Lower lobe of right lung (tissue), 2 donors: ENCODE data around the gene RAB3B. TPM values are rescaled to one million over a fixed set of nuclear protein-coding genes. Genes with fewer than 3 reads are reported as not detected.

Experiments
- ATAC-seq, 2 donors: fragments of 200-7000 bp; cut with Tn5 transposase; one replicate each; pipeline ENCODE4 v1.9.1; 2020 to 2022; ENCODE audit warnings: mild to moderate bottlenecking in 2 of 2, moderate library complexity in 2 of 2
- DNase-seq: peaks from one replicate; pipeline ENCODE4 v3.0.0-alpha.2; 2020
- H3K27ac ChIP-seq: fragments of 200-600 bp; one replicate; pipeline ENCODE4 v1.8.0; 2022
- H3K27me3 ChIP-seq: fragments of 200-600 bp; one replicate; pipeline ENCODE4 v1.8.0; 2022; ENCODE audit warnings: low read depth
- H3K36me3 ChIP-seq: fragments of 200-600 bp; one replicate; pipeline ENCODE4 v1.8.0; 2022; ENCODE audit warnings: mild to moderate bottlenecking
- H3K4me1 ChIP-seq: fragments of 200-600 bp; one replicate; pipeline ENCODE4 v1.8.0; 2022
- H3K4me3 ChIP-seq: fragments of 200-600 bp; one replicate; pipeline ENCODE4 v1.8.0; 2022; ENCODE audit warnings: mild to moderate bottlenecking
- H3K9me3 ChIP-seq: fragments of 200-600 bp; one replicate; pipeline ENCODE4 v1.8.0; 2022
- intact Hi-C: fragments of 100-400 bp; cut with DNase I; formaldehyde crosslinking; loops from one replicate; pipeline ENCODE4 v1.11.0; 2022
- total RNA-seq: library from RNA; stranded (reverse); fragmentation: NEBNext Ultra II Directional; extraction: Animal tissue kit (Norgen Biotek cat#: 25700); gene quantifications from one replicate; pipeline ENCODE4 v1.2.1, GENCODE V29; 2021
- TF ChIP-seq, protein P1 (sequence below): fragments of 200-600 bp; IDR thresholded peaks from one replicate; pipeline ENCODE4 v1.8.0; 2022; ENCODE audit warnings: antibody characterized with exemption, mild to moderate bottlenecking
- donor health status: DM: no; HTN: yes; CAD: no; lungs with severe emphysema.

Gene RAB3B
- total RNA-seq, 1 donor from 2014 or later: 0.06 TPM

DNA sequence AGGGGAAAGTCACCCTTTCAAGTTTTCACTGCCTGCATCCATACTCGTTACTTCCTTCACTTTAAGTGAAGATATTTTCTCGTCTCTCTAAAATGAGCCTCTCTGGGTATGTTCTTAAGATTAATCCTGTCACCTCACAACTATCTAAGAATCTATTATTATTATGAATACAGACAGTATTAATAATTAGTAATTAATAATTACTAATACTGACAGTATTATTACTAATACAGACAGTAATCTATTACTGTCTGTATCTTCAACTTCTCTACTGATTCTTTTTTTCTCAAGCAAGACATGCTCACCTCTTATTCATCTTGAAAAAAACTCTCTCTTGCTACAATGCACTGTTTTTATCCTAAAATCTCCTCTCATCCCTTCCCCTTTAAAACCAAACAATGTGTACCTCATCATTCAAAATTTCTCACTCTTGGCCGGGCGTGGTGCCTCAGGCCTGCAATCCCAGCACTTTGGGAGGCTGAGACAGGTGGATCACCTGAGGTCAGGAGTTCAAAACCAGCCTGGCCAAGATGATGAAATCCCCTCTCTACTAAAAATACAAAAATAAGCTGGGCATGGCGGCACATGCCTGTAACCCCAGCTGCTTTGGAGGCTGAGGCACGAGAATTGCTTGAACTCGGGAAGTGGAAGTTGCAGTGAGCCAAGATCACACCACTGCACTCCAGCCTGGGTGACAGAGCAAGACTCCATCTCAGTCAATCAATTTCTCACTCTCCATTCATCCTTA, 119.7 kb downstream of the RAB3B start:
- peaks cover 32% of the 10 kb centered on the region for H3K4me1 ChIP-seq
- DNase-seq (no peak), ATAC-seq (no peak)
- no peak overlapping the region for H3K4me3 ChIP-seq
- intact Hi-C loops: no loop called here
- no peaks in the 10 kb centered on the region for H3K36me3 ChIP-seq
- TF ChIP-seq, protein P1, sequence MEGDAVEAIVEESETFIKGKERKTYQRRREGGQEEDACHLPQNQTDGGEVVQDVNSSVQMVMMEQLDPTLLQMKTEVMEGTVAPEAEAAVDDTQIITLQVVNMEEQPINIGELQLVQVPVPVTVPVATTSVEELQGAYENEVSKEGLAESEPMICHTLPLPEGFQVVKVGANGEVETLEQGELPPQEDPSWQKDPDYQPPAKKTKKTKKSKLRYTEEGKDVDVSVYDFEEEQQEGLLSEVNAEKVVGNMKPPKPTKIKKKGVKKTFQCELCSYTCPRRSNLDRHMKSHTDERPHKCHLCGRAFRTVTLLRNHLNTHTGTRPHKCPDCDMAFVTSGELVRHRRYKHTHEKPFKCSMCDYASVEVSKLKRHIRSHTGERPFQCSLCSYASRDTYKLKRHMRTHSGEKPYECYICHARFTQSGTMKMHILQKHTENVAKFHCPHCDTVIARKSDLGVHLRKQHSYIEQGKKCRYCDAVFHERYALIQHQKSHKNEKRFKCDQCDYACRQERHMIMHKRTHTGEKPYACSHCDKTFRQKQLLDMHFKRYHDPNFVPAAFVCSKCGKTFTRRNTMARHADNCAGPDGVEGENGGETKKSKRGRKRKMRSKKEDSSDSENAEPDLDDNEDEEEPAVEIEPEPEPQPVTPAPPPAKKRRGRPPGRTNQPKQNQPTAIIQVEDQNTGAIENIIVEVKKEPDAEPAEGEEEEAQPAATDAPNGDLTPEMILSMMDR: no peak
- H3K27ac ChIP-seq: no peak overlapping the region
- H3K9me3 ChIP-seq: no peaks in the 10 kb centered on the region
- no peaks in the 10 kb centered on the region for H3K27me3 ChIP-seq

DNA sequence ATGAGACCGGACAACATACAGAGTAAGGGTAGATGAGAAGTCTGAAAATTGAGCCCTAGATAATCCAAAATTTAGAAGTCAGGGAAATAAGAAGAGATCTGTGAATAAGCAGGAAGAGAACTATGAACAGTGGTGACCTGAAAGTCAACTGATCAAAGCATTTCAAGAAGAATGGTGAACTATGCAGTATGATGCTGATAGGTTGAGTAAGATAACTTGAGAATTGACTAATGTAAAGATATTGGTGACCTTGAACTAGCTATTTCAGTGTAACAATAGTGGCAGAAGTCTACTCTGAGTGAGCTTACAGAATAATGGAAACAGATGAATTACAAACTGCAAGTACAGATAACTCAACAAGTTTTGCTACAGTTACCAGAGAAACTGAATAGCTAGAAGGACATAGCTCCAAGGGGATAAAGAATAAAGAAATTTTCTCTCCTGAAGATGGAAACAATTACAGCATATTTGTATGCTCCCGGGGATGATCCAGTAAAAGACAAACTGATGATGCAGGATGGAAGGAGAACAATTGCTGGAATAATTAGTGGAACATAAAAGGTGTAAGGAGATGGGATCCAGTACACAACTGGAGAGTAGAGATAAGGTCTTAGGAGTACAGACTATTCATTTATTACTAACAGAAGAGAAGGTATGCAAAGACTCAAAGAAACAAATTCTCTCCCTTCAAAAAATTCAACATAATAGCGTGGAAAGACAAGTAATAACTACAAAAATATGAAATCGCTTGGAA, 122.8 kb downstream of the RAB3B start:
- ATAC-seq: no peak
- H3K27ac ChIP-seq: no peak overlapping the region
- intact Hi-C loops: no loop called here
- H3K4me1 ChIP-seq: peaks cover 15% of the 10 kb centered on the region
- TF ChIP-seq, protein P1: no peak
- DNase-seq: no peak
- no peak overlapping the region for H3K4me3 ChIP-seq
- H3K9me3 ChIP-seq: no peaks in the 10 kb centered on the region
- H3K36me3 ChIP-seq: peaks cover 7% of the 10 kb centered on the region
- no peaks in the 10 kb centered on the region for H3K27me3 ChIP-seq

DNA sequence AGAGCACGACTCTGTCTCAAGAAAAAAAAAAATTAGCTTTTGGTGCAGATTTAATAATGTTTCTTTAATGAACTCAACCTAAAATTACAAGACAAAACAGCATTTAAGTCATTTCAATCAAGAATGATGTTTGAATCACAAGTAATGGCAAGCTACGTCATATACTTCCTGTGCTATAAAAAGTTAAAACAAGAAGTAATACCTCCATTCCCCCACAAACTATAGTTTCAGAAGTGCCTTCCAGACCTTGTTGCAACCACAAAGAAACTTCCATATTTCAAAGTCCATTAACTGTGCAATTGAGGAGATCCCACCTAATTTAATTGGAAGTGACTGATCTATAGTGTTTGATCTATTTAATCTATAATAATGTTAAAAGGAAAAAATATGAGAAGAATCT, 127.1 kb downstream of the RAB3B start:
- ATAC-seq (no peak), DNase-seq (no peak)
- Histone ChIP-seq H3K36me3 (peaks cover 11% of the 10 kb centered on the region), H3K4me3 (no peak overlapping the region), H3K27me3 (no peaks in the 10 kb centered on the region), H3K9me3 (no peaks in the 10 kb centered on the region), H3K4me1 (no peaks in the 10 kb centered on the region), H3K27ac (no peak overlapping the region)
- intact Hi-C loops: no loop called here
- TF ChIP-seq, protein P1: no peak

DNA sequence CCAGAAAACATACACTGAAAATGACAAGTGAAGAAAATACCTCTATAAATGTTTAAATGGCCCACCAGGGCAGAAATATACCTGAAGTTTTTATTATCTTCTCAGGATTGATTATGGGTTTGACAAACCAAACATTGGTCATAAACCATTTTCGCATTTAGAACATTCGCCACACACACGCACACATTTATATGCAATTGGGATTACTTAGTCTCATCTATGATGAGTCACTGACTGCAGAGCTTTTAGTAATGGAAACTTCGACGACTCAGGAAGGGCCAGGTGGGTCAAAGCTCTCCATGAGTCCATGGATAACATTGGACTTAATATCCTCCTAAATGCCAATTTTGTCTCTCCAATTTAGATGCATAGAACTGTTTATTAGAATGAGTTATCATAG, 128.8 kb downstream of the RAB3B start:
- Histone ChIP-seq H3K27me3 (no peaks in the 10 kb centered on the region), H3K4me3 (no peak overlapping the region), H3K36me3 (peaks cover 11% of the 10 kb centered on the region), H3K4me1 (no peaks in the 10 kb centered on the region), H3K9me3 (no peaks in the 10 kb centered on the region), H3K27ac (no peak overlapping the region)
- TF ChIP-seq, protein P1: no peak
- DNase-seq (no peak), ATAC-seq (no peak)
- intact Hi-C loops: no loop called here

DNA sequence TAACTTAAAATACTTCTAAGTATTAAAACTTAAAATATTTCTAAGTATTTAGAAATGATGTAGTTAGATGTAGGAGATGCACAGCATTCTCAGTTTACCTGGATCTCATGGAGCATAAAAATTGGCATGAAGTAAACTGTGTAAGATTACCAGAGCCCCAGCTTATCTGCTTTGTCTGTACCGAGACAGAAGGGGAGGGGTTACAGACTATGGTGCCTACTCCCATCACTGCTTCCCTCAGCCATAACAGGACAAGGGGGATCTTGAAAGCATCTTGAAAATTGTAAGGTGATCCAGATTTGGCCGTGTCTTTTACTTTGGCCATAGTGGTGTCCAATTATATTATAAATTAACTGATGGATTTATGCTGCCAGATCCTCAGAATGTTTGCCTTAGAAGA, 130.8 kb downstream of the RAB3B start:
- H3K27me3 ChIP-seq: no peaks in the 10 kb centered on the region
- no peak overlapping the region for H3K27ac ChIP-seq
- peaks cover 21% of the 10 kb centered on the region for H3K36me3 ChIP-seq
- DNase-seq (no peak), ATAC-seq (no peak)
- no peaks in the 10 kb centered on the region for H3K9me3 ChIP-seq
- H3K4me3 ChIP-seq: no peak overlapping the region
- TF ChIP-seq, protein P1: no peak
- no peaks in the 10 kb centered on the region for H3K4me1 ChIP-seq
- intact Hi-C loops: no loop called here
